PFSK-1 (cell line): ENCODE data around the gene IFTAP.

Experiments
- FOXP2 ChIP-seq: optimal IDR thresholded peaks from 2 replicates; pipeline ENCODE3; 2011; ENCODE audit warnings: borderline replicate concordance, control low read depth, inconsistent platforms; ENCODE audit not compliant: insufficient read depth; ENCODE audit errors: extremely low read length, extremely low read depth
- POLR2AphosphoS5 ChIP-seq: IDR thresholded peaks from 2 replicates; pipeline ENCODE4 v1.6.1; 2012; ENCODE audit warnings: low read depth, mild to moderate bottlenecking, control low read depth, low read length, moderate library complexity
- SIN3A ChIP-seq: IDR thresholded peaks from 2 replicates; pipeline ENCODE4 v1.6.1; 2012; ENCODE audit warnings: mild to moderate bottlenecking, low read length, moderate library complexity, borderline replicate concordance; ENCODE audit not compliant: insufficient read depth
- TF ChIP-seq, protein P1 (sequence below), 2 experiments: IDR thresholded peaks; 2 replicates each; pipeline versions ENCODE4 v1.6.1 to v1.8.0; 2011 to 2012; ENCODE audit warnings: low read depth in 2 of 2, low read length in 2 of 2, control low read depth in 1 of 2, inconsistent platforms in 1 of 2, mild to moderate bottlenecking in 1 of 2, moderate library complexity in 1 of 2; ENCODE audit not compliant: insufficient read depth in 1 of 2

DNA sequence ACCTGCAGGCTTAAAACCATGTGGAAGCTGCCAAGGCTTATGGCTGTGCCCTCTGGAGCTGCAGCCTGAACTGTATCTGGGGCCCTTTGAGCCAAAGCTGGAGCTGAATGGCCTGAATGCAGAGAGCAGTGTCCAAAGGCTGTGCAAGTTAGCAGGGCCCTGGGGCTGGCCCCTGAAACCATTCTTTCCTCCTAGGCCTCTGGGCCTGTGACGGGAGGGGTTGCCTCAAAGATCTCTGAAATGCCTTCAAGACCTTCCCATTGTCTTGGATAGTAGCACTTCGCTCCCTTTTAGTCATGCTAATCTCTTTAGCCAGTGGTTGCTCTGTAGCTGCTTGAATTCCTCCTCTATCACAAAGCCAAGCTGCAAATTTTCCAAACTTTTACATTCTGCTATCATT, 12.8 kb upstream of the IFTAP start:
- TF ChIP-seq, protein P1, sequence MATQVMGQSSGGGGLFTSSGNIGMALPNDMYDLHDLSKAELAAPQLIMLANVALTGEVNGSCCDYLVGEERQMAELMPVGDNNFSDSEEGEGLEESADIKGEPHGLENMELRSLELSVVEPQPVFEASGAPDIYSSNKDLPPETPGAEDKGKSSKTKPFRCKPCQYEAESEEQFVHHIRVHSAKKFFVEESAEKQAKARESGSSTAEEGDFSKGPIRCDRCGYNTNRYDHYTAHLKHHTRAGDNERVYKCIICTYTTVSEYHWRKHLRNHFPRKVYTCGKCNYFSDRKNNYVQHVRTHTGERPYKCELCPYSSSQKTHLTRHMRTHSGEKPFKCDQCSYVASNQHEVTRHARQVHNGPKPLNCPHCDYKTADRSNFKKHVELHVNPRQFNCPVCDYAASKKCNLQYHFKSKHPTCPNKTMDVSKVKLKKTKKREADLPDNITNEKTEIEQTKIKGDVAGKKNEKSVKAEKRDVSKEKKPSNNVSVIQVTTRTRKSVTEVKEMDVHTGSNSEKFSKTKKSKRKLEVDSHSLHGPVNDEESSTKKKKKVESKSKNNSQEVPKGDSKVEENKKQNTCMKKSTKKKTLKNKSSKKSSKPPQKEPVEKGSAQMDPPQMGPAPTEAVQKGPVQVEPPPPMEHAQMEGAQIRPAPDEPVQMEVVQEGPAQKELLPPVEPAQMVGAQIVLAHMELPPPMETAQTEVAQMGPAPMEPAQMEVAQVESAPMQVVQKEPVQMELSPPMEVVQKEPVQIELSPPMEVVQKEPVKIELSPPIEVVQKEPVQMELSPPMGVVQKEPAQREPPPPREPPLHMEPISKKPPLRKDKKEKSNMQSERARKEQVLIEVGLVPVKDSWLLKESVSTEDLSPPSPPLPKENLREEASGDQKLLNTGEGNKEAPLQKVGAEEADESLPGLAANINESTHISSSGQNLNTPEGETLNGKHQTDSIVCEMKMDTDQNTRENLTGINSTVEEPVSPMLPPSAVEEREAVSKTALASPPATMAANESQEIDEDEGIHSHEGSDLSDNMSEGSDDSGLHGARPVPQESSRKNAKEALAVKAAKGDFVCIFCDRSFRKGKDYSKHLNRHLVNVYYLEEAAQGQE (IDR thresholded peaks at IDR 0.05; ENCODE audit: insufficient read depth in 1 of 2, low read depth in 2 of 2, low read length in 2 of 2), result no peak
- TF ChIP-seq SIN3A (no peak), POLR2AphosphoS5 (no peak), FOXP2 (no peak)
